A673 (cell line): ENCODE measurements around the gene SLIT3.

ENCODE experiments used
- EZH2 ChIP-seq: fragments of 200-600 bp; sonication (generic); IDR thresholded peaks from 2 replicates; pipeline ENCODE4 v1.6.1; 2017; ENCODE audit warnings: borderline replicate concordance, low read depth, mild to moderate bottlenecking, mixed read lengths, antibody characterized with exemption, low read length; ENCODE audit not compliant: poor library complexity, severe bottlenecking
- TF ChIP-seq, protein P1 (sequence below): fragments of 300-800, 200-600 bp; sonication (generic); conservative IDR thresholded peaks from 2 replicates; pipeline ENCODE4 v1.5.1; 2017; ENCODE audit warnings: low read depth, mild to moderate bottlenecking, antibody characterized with exemption, low read length, moderate library complexity, mixed read lengths

DNA sequence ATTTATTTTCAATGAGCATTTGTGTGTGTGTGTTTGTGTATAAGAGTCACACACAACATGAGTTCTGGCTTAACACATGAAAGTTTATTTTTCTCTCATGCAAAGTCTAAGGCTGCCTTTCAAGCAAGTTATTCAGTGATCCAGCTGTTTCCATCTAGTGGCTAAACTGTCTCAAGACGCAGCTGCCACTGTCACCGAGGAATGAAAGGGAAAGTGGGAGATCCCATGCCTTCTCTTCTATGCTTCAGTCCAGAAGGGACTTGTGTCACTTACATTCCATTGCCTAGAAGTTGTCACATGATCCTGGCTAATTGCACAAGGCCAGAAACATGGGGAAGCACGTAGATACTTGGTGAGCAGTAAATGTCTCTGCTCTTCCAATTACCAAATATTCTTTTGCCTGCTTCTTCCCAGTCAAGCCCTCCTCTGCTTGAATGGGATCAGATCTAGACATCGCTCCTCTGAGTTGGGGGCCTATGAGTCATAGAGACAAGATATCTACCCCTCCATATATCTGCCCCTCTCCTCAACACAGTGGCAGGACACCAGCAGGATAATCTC is 30.4 kb upstream of the SLIT3 start:
- TF ChIP-seq, protein P1, sequence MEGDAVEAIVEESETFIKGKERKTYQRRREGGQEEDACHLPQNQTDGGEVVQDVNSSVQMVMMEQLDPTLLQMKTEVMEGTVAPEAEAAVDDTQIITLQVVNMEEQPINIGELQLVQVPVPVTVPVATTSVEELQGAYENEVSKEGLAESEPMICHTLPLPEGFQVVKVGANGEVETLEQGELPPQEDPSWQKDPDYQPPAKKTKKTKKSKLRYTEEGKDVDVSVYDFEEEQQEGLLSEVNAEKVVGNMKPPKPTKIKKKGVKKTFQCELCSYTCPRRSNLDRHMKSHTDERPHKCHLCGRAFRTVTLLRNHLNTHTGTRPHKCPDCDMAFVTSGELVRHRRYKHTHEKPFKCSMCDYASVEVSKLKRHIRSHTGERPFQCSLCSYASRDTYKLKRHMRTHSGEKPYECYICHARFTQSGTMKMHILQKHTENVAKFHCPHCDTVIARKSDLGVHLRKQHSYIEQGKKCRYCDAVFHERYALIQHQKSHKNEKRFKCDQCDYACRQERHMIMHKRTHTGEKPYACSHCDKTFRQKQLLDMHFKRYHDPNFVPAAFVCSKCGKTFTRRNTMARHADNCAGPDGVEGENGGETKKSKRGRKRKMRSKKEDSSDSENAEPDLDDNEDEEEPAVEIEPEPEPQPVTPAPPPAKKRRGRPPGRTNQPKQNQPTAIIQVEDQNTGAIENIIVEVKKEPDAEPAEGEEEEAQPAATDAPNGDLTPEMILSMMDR: no peak
- no peak for TF ChIP-seq EZH2
